HG03469 (cell line): Measurements from ENCODE around the gene NAA60.
"Not testable (repeated sequence)": the region's sequence is repeated elsewhere in the genome, so short reads cannot be mapped to it uniquely, and the experiment has no call there.

Experiments used
- ATAC-seq: cut with Tn5 transposase; IDR thresholded peaks from one replicate; pipeline ENCODE4 v1.9.1; 2021; ENCODE audit warnings: mild to moderate bottlenecking, moderate library complexity, moderate number of reproducible peaks; ENCODE audit not compliant: unreplicated experiment

The NAA60 gene

DNA sequence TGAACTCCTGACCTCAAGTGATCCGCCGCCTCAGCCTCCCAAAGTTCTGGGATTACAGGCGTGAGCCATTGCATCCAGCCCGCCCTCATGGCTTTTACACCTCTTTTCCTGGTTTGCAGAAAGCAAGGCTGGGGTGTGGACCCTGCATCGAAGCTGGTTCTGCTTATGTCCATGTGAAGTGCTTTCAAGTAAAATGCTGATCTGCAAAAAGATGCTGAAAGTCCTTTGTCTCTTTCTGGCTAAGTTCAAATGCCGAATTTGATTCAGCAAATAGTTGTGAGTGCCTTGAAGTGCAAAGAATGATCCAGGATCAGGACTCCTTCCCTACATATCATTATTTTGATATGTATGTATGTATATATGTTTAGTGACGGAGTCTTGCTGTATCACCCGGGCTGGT is 17.1 kb downstream of the NAA60 start:
- ATAC-seq = no peak

DNA sequence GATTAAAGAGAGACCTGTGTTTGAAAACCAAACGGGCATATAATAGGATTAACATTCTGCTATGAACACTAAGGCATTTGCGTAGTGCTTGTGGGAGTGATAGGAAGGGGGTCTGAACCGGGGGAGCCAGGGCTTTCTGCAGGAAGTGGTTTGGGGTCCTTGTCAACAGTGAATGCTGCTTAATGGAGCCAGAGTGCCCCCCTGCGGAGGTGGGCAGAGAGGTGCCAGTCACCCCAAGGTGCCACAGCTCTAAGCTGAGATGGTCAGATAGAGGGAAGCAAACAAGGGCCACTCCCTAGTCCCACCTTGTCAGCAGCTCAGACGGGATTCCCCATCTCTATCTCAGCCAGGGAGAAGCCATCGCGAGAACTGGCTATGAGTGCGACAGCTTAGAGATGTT is 17.7 kb downstream of the NAA60 start:
- ATAC-seq = no peak

DNA sequence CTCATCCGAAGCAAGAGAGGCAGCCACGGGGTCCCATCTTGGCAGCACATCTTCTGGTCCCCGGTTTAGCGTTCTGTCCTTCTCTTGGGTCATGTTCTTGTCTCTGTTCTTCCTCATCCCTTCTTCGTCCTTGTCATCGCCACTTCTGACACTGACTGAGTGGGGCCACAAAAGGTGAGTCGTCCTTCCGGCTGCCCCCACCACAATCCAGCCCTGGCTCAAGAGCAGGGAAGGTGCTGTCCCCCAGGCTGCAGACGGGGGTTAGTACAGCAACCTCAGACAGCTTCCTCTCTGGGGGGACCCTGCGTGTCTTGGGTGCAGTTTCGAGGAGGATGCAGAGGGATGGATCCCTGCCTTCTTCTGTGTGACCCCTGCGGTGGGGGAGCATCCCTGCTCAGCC is 21.8 kb downstream of the NAA60 start:
- ATAC-seq = no peak

DNA sequence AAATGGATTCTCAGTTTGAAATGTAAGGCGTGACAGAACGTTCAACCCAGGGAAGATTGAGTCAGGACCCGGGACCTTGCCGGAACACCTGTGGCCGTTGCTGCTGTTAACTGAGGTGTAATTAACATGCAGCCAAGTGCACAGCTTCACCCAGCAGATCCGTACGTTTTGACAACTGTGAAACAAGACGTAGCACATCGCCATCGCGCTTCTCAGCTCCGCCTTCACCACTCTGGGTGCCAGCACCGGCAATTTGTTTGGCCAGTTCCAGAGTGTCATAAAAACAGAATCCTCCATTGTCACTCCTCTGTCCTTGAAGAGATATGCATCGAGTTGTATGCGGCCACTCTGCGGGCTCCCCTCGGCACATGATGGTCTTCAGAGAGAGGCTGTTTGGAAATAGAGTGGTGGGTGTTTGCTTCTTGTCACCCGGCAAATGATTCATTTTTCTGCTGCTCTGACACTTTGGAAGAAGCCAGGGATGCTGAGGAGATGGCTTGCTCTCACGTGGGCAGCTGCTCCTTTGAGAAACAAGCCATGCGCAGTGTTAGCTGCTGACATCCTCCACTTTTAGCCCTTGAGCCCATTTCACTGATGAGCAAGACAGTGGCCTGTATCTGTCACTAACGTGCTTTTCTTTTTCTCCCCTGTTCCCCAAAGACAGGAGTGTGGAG is 22.6 kb downstream of the NAA60 start:
- no peak for ATAC-seq

DNA sequence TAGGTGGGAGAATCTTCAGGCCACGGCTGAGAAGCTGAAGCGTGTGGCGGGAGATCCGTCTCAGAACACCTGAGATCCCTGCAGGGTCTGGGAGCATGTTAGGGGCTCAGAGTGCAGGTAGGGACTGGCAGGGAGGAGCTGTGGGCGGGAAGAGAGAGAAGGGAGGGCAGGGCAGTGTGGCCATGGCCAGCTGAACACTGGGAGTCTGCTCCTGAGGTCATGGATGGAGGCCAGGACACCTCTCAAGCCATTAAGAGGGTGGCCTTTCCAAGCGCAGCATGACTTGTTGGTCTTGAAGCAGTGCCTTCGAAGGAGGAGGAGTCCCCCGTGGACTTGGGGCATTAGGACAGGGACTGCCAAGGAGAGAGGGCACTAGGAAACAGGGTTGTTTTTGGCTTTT is 23.7 kb downstream of the NAA60 start:
- no peak for ATAC-seq

DNA sequence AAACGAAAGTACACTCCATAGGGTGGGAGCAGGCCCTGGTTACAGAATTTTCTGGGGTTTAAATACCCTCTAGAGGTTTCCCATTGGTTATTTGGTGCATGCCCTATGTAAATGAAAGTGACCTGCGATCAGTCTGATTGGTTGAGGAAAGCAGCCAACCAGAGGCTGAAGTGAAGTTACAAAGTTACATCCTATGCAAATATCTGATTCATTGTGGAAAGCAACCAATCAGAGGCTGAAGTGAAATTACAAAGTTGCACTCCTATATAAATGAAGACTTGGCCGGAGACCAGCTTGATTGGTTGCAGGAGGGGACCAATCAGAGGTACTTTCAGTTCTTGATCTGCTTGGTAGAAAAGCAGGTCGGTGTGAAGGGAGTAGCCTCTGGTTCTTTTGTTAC is 24.4 kb downstream of the NAA60 start:
- no peak for ATAC-seq

DNA sequence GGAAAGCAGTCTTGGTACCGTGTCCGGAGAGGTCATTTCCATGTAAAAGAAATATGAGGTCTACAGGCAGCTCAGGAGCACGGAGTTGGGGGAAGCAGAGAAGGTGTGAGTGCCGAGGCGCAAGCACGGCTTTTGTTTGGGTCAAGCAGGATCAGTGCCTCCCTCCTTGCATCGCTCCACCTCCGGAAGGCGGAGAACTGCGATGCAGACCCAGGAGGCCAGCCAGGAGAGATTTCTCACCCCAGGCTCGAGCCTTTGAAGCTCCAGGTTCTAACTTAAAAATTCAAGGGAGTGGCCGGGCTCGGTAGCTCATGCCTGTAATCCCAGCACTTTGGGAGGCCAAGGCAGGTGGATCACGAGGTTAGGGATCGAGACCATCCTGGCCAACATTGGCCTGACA is 25.0 kb downstream of the NAA60 start:
- ATAC-seq = no peak

DNA sequence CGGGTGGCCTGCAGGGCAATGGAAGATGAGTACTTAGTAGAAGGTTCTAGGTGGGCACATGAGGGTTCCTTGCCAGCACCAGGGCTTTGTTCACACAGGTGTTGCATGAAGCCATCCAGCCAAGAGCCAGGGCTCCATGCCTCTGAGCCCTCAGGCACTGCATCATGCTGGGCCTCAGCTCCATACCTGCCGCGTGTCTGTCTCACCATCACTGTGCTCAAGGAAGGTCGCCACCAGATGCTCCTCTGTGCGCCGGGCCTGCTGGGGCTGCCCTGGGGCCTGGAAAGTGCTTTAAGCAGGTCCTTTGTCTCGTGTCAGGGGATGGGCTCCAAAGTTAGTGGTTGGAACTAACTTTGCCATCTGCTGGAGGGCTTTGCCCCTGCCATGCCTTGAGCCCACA is 26.3 kb downstream of the NAA60 start:
- ATAC-seq = no peak

DNA sequence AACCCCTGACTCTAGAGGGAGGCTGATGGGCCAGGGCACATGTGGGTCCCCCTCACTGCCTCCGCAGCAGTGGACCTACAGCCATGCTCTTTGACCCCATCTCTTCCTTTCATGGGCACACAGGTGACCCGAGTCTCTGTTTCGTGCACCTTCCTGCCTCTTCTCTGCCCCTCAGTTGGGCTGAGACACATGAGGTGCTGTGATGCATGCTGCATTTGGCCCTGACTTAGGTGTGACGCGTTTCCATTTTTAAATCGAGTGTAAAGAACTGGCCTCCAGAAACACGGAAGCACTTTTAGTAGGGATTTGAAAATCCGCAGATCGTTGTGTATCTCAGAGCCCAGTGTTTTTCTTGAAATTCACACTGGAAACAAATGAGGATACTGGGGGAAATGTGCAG is 27.2 kb downstream of the NAA60 start:
- no peak for ATAC-seq

DNA sequence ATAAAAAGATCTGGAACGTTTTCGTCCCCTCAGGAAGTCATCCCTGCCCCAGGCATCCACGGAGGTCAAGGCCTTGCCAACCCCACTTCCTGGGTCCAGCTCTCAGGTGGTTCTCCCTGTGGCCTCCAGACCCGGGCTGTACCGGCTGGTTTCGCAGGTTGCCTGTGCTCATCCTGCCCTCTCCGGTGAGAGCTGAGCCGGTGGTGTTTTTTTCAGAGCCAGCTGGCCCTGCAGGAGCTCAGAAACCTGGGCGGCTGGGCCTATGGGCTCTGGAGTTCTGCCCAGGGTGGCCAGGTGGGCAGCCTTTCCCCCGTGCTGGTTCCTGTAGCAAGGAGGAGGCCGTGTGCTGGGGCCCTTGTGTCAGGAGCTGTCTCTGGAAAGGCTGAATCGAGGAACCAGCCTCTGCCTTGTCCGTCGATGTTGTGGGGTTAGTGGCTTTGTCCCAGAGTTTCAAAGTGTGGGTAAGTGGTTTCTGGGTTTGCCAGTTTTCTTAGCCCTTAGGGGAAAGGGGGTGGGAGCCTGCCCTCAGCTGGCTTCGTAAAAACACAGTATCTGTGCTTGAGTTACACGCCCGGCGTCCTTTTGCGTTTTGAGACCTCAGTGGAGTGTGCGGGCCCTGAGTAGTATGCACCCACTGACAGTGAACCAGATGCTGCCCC is 28.2 kb downstream of the NAA60 start:
- no peak for ATAC-seq

DNA sequence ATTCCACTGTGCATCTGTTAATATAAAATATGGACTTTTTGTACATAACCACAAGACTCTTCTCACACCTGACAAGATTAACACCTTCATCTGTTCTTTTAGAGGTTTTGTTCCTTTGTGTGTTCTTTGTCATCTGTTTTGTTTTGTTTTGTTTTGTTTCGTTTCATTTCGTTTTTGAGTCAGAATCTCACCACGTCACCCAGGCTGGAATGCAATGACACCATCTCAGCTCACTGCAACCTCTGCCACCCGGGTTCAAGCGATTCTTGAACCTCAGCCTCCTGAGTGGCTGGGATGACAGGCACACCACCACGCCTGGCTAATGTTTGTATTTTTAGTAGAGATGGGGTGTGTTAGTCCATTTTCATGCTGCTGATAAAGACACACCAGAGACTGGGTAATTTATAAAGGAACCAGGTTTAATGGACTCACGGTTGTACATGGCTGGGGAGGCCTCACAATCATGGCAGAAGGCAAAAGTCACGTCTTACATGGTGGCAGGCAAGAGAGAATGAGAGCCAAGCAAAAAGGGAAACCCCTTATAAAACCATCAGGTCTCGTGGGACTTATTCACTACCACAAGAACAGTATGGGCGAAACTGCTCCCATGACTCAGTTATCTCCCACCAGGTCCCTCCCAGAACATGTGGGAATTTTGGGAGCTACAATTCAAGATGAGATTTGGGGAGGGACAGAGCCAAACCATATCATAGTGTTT is 29.6 kb downstream of the NAA60 start:
- no peak for ATAC-seq

DNA sequence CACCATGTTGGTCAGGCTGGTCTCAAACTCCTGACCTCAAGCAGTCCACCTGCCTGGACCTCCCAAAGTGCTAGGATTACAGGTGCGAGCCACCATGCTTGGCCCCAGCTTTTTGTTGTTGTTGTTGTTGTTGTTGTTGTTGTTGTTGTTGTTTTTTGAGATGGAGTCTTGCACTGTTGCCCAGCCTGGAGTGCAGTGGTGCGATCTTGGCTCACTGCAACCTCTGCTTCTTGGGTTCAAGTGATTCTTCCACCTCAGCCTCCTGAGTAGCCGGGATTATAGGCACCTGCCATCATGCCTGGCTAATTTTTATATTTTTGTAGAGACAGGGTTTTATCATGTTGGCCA is 30.1 kb downstream of the NAA60 start:
- not testable (repeated sequence) for ATAC-seq

DNA sequence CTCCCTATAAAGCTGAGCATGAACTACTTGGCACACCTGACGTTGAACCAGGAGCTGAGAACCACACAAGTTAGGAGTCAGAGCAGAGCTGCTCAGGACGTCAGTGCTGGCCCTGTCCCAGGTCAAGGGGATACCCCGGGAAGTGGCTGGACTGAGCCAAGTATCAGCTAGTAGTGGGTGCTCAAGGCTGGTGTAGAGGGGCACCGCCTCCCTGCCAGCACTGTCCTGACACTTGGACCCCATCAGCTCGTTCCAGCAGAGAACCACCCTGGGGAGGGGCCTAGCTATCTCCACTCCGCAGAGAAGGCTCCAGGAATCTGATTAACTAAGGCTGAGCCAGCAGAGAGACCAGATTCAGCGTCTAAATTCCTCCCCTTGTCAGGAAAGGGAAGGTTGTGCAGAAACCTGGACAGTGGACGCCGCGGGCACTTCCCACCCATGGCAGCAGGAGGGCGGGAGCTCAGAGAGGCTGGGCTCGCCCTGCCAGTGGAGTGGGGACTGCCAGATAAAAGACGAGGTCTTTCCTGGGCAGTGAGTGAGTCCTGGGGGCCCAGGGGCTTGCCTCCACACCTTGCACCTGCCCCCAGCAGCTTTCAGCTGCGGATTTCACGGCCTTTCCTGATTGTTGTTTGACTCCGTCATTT is 30.8 kb downstream of the NAA60 start:
- ATAC-seq = no peak

DNA sequence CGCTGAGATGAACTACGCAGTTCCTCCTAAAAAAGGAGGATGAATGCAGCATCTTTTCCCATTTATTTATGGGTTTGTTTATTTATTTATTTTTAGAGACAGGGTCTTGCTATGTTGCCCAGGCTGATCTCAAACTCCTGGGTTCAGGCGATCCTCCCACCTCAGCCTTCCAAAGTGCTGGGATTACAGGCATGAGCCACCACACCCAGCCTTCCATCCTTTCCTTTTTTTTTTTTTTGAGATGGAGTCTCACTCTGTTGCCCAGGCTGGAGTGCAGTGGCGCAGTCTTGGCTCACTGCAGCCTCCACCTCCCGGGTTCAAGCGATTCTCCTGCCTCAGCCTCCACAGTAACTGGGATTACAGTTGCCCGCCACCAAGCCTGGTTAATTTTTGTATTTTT is 31.4 kb downstream of the NAA60 start:
- not testable (repeated sequence) for ATAC-seq

DNA sequence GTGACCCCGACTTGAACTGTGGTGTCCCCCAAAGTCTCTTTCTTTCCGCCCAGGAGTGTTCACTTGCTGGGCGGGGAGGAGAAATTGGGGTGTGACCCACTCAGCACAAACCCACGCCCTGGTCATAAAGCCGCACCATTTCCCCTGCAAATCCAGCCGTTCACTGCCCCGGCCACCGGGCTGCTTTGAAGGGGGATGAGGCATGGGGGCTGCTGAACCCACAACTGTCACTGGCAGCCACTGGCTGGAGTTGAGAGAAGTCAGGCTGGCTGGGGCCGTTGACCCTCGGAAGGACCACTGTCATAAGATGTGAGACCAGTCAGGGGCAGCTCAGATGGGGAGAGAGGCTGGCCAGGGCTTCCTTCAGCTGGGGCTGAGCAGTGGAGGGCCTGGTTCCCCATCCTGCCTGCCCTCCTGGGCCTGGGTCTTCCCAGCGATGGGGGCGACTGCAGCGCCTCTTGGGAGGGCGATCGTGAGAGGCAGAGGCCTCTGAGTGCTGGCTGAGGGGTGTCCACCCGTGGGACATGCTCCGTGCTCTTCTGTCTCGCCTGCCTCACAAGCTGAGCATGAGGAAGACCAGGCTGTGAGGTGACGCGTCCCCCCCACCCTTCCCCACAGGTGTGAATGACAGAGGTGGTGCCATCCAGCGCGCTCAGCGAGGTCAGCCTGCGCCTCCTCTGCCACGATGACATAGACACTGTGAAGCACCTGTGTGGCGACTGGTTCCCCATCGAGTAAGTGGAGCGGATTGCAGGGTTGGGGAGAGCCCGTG is 32.3 kb downstream of the NAA60 start:
- ATAC-seq = no peak

DNA sequence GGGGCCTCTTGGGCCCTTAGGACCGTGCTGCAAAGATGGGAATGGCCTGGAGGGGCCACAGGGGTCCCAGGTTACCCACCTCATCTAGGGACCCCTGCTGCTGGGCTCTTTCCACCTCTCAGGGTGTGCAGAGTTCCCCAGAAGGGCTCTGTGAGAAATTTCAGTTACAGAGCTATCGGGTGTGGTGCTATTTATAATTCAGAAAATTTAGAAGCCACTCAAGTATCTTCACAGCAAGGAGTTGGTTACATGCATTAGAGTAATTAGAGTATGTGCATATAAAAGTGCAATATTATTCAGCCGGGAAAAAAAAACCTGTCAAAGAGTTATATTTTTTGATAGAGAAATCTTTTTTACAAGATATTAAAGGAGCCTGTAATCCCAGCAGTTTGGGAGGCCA is 32.9 kb downstream of the NAA60 start:
- no peak for ATAC-seq

DNA sequence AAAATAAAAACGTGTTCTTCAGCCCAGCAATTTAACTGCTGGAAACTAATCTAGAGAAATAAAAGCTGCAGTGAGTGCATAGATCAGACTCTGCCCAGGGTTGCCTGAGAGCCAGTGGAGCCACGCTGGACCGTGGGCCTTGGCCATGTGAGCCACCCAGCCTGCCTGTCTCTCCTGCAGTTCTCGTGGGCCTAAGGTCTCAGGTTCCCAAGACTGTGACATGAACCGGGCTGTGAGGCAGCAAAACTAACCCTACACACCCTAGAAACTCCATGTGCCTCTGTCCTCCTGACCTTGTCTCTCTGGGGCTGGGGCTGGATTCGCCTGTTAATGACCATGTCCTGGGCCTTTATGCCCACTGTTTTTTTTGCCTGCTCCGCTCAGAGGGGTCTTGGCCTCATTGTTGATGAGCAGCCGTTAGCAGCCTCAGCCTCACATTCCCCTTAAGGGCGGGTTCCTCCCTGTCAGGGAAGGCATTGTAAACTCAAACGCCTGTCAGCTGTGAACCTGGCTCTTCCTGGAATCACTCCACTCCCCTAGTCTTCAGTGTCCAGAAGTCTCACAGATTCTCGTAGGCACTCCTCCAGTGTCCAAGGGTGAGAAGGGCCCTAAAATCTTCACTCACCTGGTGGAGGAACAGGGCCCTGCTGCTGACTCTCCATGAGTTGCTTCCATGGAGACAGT is 34.9 kb downstream of the NAA60 start:
- ATAC-seq = no peak

DNA sequence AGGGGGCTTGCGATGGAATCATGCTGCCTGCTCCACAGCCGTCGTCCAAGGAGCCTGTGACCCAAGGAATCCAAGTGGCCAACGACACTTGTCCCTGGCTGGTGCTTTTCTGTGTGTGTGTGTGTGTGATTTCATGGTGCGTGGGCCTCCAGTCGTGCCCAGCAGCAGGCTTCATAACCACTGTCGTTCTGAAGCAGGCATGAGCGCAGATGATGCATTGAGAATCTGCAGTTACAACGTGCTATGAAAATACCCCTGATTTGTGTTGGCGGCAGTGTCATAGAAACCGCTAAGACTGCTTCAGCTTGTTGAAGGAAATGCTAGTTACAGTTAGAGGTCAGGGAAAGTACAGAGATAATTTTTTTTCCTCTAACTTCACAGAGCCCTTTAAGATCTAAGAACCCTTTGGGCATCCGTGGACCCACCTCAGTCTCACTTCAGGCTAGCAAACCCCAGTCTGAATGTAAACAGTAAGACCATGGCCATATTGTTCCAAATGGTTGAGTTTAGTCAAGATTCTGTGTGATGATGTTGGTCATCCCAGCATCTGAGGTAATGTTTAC is 36.3 kb downstream of the NAA60 start:
- no peak for ATAC-seq

DNA sequence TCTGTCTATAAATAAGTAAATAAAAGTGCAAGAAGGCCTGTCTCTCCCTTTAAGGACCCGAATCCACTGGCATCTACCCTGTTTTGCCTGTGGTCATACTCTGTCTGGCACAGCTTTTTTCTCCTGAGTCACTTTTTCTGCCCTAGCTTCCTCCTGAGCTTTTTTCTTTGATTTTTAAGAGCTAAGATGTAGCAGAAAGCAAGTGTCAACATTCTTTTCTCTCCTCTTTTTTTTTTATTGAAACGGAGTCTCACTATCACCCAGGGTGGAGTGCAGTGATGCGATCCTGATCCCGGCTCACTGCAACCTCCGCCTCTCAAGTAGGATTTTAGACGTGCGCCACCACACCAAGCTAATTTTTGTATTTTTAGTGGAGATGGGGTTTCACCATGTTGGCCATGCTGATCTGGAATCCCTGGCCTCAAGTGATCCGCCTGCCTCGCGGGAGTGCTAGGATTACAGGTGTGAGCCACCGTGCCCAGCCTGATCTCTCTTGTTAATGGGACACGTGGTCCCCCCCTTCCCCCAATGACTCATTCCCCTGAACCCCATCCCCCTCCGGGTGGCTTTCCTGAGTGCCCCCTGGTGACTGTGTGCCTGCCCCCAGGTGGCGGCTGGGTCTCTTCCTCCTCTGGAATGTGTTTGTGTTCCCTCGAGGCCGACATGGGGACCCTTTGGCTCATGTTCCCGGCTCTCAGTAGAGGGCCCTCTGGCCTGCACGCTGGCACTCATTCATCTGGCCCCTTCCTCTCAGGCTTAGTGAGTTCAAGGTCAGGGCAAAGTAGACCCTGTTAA is 37.6 kb downstream of the NAA60 start:
- no peak for ATAC-seq
